Activated T-cell treated with anti-CD3 and anti-CD28 coated beads for 1 hour (primary cell): ENCODE data around the gene CYP21A2.
"Not testable (repeated sequence)": the region's sequence is repeated elsewhere in the genome, so short reads cannot be mapped to it uniquely, and the experiment has no call there.

ENCODE experiments used
- DNase-seq: peaks from one replicate; pipeline ENCODE4 v3.0.0-alpha.2; 2020; ENCODE audit warnings: low read depth

The CYP21A2 gene

GRCh38 chr6:32055756-32056155 is 17.5 kb downstream of the CYP21A2 start:
- DNase-seq: not testable (repeated sequence)

- no peak for DNase-seq
Measured at GRCh38 chr6:32056254-32056653, 18.0 kb downstream of the CYP21A2 start.

GRCh38 chr6:32057966-32058365 is 19.8 kb downstream of the CYP21A2 start:
- no peak for DNase-seq

- no peak for DNase-seq
Measured at GRCh38 chr6:32058511-32058963, 20.3 kb downstream of the CYP21A2 start.

GRCh38 chr6:32060966-32061655 is 22.9 kb downstream of the CYP21A2 start:
- no peak for DNase-seq

- no peak for DNase-seq
Measured at GRCh38 chr6:32064706-32065105, 26.5 kb downstream of the CYP21A2 start.

GRCh38 chr6:32067521-32067920 is 29.3 kb downstream of the CYP21A2 start:
- DNase-seq: not testable (repeated sequence)

GRCh38 chr6:32068315-32068714 is 30.1 kb downstream of the CYP21A2 start:
- DNase-seq: not testable (repeated sequence)

- no peak for DNase-seq
Measured at GRCh38 chr6:32068867-32069266, 30.7 kb downstream of the CYP21A2 start.

GRCh38 chr6:32069460-32069859 is 31.2 kb downstream of the CYP21A2 start:
- no peak for DNase-seq

GRCh38 chr6:32069878-32070515 is 31.8 kb downstream of the CYP21A2 start:
- DNase-seq: no peak

- no peak for DNase-seq
Measured at GRCh38 chr6:32070814-32071543, 32.8 kb downstream of the CYP21A2 start.

- no peak for DNase-seq
Measured at GRCh38 chr6:32073101-32073500, 34.9 kb downstream of the CYP21A2 start.

- DNase-seq: no peak
Measured at GRCh38 chr6:32073613-32074012, 35.4 kb downstream of the CYP21A2 start.

GRCh38 chr6:32074996-32075532 is 36.8 kb downstream of the CYP21A2 start:
- no peak for DNase-seq

GRCh38 chr6:32075781-32076180 is 37.6 kb downstream of the CYP21A2 start:
- DNase-seq: no peak

- DNase-seq: no peak
Measured at GRCh38 chr6:32076321-32076809, 38.1 kb downstream of the CYP21A2 start.

GRCh38 chr6:32079566-32080290 is 41.5 kb downstream of the CYP21A2 start:
- no peak for DNase-seq

- no peak for DNase-seq
Measured at GRCh38 chr6:32081168-32081990, 43.2 kb downstream of the CYP21A2 start.

- DNase-seq: no peak
Measured at GRCh38 chr6:32082478-32082877, 44.3 kb downstream of the CYP21A2 start.

- DNase-seq: no peak
Measured at GRCh38 chr6:32082935-32083334, 44.7 kb downstream of the CYP21A2 start.
